UCSD-AML1 (cell line): ENCODE data around the gene DENND4B.
"Not testable (repeated sequence)": the region's sequence is repeated elsewhere in the genome, so short reads cannot be mapped to it uniquely, and the experiment has no call there.

ENCODE experiments used
- DNase-seq: peaks from one replicate; lab custom pipeline; 2025; ENCODE audit not compliant: unreplicated experiment; lab: John Stamatoyannopoulos, UW

DENND4B gene

GRCh38 chr1:153928791-153929341, 17.7 kb downstream of the DENND4B start:
- no peak for DNase-seq

GRCh38 chr1:153928245-153928644, 18.3 kb downstream of the DENND4B start:
- DNase-seq = no peak

- DNase-seq = no peak
These were observed 20.1 kb downstream of the DENND4B start for GRCh38 chr1:153926405-153926804.

GRCh38 chr1:153922972-153923925, 23.3 kb downstream of the DENND4B start, which contains the start of gene GATAD2B:
TSS of gene GATAD2B (minus strand) at chr1:153922972. CDS start at chr1:153828347, 94,625 bp downstream.
- peak; percentile 98 for DNase-seq

GRCh38 chr1:153922076-153922971, 24.2 kb downstream of the DENND4B start:
- DNase-seq = peak; percentile 86

GRCh38 chr1:153921803-153922075, 24.8 kb downstream of the DENND4B start:
- DNase-seq = peak; percentile 56

GRCh38 chr1:153921080-153921802, 25.3 kb downstream of the DENND4B start:
- DNase-seq = no peak

GRCh38 chr1:153919876-153920852, 26.4 kb downstream of the DENND4B start:
- peak; percentile 45 for DNase-seq

- DNase-seq = no peak
These were observed 30.2 kb downstream of the DENND4B start for GRCh38 chr1:153916297-153916696.

GRCh38 chr1:153912349-153912748, 34.2 kb downstream of the DENND4B start:
- no peak for DNase-seq

- not testable (repeated sequence) for DNase-seq
These were observed 36.0 kb downstream of the DENND4B start for GRCh38 chr1:153910560-153910959.

GRCh38 chr1:153908071-153908470, 38.4 kb downstream of the DENND4B start:
- no peak for DNase-seq

- DNase-seq = no peak
These were observed 39.4 kb downstream of the DENND4B start for GRCh38 chr1:153907134-153907533.

GRCh38 chr1:153906396-153906795, 40.1 kb downstream of the DENND4B start:
- DNase-seq = no peak

- DNase-seq = not testable (repeated sequence)
These were observed 40.6 kb downstream of the DENND4B start for GRCh38 chr1:153905908-153906307.

GRCh38 chr1:153903841-153904455, 42.6 kb downstream of the DENND4B start:
- DNase-seq = no peak

GRCh38 chr1:153899509-153899908, 47.0 kb downstream of the DENND4B start:
- DNase-seq = no peak

GRCh38 chr1:153895866-153896265, 50.7 kb downstream of the DENND4B start:
- not testable (repeated sequence) for DNase-seq

- not testable (repeated sequence) for DNase-seq
These were observed 55.5 kb downstream of the DENND4B start for GRCh38 chr1:153891042-153891441.
